RPMI8226 (cell line): ENCODE data around the gene FAM187B.
"Not testable (repeated sequence)": the region's sequence is repeated elsewhere in the genome, so short reads cannot be mapped to it uniquely, and the experiment has no call there.

ENCODE experiments used
- DNase-seq: peaks from one replicate; pipeline ENCODE4 v3.0.0-alpha.2; 2015

FAM187B gene

GRCh38 chr19:35261356-35262100 lies 33.0 kb upstream of the FAM187B start:
- DNase-seq, result no peak

- DNase-seq, result no peak
Measured at GRCh38 chr19:35260694-35261304, 32.3 kb upstream of the FAM187B start.

DNA sequence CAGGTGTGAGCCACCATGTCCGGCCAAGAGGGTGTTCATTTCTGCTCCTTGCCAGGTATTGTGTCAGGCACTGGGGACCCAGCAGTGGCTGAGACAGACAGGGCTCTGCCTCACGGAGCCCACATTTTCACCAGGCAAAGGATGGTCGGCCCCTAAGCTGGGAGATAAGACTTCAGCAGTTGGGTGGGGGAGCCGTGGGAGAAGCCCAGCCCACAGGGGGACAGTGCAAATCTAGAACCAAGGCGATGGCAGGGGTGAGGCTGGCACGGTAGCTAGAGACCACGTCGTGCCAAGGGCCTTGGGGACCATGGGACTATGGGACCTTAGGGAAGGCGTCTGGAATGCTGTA lies 28.5 kb upstream of the FAM187B start:
- DNase-seq, result no peak

DNA sequence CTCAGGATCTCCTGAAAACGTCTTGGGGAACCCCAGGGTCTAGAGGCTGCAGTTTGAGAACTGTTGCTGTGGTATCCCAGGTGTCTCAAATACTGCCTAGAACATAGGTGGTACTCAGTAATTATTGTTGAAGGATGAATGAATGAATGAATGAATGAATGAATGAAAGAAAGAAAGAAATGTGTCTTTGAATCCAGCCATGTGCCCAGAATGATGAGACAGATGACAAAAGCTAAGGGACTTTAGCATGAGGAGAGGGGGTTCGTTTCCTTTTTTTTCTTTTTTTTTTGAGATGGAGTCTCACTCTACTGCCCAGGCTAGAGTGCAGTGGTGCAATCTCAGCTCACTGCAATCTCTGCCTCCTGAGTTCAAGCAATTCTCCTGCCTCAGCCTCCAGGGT lies 28.0 kb upstream of the FAM187B start:
- DNase-seq, result no peak

DNA sequence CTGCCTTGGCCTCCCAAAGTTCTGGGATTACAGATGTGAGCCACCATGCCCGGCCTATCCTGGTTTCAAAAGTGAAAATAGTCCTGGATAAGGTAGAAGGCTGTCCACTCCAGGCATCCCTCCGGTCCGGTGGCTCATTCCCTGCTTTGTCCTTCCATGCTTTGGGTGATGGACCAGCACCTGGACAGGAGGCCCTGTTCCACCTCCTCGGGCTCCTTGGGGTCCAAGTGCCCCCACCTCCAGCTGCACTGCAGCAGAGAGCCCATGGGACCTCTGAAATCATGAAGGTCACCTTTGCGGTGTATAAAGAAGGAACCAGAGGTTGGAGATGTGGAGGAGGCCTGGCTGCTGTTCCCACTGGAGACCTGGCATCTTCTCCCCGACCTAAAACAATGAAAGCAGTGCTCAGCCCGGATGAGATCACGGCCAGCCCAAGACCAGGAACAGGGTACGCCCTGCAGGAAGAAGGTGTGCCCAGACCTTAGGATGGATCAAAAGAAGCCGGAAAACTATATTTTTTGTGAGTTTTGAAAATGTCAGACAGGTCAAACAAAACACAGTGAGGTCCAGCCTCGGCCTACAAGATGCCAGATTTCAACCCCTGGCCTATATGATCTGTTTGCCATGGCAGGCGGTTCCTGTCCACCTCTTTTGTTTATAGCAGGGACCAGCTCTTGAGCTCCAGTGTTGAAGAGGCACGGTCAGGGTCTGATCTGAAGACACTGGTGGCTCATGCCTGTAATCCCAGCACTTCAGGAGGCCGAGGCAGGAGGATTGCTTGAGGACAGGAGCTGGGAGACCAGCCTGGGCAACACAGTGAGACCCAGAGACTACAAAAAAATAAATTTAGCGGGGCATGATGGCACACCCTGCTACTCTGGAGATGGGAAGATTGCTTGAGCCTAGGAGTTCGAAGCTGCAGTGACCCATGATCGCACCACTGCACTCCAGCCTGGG lies 26.1 kb upstream of the FAM187B start:
- no peak for DNase-seq

DNA sequence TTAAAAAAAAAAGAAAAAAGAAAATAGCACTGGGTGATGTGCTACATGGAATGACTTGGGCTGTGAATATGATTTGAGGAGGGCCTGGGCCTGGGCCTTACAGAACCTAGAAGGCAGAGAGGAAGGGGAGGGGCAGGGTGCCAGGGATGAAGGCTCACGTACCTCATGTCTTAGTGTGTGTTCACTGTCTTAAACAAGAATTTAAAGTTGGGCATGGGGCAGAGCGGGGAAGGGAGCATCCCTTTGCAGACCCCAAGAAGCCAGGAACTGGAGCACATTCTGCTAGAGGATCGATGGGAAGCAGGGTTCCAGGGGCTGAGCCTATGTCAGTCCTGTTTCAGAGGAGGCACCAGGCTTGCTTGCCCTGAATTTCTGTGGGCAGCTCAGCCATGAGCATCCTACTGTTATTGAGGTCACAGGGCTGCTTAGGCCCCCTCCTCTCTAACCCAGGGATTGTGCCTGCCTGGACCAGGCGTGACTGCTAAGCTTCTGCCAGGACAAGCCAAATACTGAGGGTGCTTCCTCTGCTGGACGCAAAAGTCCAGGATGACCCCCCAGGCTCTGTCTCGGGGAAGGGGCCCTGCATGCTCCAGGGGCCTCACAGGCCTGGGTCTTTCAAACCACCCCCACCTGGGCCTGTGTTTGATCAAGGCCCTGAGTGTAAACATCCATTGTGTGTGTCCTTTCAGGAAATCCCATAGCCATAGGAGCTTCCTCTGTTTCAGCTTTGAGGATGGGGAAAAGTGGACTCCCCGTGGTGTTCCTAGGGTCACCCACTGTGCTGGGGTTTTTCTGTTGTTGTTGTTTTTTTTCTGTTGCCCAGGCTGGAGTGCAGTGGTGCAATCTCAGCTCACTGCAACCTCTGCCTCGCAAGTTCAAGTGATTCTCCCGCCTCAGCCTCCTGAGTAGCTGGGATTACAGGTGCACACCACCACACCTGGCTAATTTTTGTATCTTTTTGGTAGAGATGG lies 25.1 kb upstream of the FAM187B start:
- DNase-seq, result no peak

DNA sequence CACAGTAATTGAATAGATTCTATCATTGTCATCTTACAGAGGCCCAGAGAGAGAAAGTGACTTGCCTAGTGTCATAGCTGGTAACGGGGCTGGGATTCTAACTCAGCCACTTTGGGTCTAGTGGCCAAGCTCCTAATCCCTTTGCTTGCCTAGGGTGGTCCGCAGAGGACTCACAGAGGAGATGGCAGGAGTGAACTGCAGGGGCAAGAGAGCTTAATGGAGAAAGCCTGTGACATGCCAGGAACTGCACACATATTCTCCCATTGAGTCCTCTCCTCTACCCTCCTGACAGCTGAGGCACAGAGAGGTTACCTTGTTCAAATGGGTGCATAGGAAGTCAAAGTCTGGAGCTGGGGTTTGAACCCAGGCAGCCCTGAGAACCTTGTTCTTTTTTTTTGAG lies 22.9 kb upstream of the FAM187B start:
- DNase-seq, result no peak

DNA sequence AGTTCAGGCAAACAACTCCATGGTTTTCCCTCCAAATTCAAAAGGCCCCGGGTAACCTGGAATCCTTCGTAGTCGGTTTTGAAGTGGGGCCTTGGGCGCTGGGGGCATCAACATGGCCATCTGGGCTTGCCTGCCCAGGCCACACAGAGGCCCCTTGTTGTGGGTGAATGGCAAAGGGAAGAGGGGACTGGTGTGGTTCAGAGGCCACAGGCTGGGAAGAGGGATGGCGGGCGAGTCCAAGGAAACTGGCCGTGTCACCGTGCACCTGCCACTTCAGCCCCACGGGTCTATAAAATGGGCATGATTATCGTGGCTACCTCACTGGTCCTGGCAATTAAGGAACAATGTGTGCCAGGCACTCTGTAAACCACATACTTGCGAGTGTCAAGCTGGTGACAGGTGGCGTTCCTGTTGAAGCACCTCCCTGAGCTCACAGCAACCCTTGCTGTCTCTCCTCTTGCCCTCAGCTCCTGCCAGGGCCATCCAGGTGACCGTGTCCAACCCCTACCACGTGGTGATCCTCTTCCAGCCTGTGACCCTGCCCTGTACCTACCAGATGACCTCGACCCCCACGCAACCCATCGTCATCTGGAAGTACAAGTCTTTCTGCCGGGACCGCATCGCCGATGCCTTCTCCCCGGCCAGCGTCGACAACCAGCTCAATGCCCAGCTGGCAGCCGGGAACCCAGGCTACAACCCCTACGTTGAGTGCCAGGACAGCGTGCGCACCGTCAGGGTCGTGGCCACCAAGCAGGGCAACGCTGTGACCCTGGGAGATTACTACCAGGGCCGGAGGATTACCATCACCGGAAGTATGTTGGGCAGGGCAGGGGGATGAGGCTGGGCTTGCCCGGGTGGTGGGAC lies 21.5 kb upstream of the FAM187B start:
- no peak for DNase-seq

GRCh38 chr19:35249146-35249847 lies 20.8 kb upstream of the FAM187B start:
- no peak for DNase-seq

DNA sequence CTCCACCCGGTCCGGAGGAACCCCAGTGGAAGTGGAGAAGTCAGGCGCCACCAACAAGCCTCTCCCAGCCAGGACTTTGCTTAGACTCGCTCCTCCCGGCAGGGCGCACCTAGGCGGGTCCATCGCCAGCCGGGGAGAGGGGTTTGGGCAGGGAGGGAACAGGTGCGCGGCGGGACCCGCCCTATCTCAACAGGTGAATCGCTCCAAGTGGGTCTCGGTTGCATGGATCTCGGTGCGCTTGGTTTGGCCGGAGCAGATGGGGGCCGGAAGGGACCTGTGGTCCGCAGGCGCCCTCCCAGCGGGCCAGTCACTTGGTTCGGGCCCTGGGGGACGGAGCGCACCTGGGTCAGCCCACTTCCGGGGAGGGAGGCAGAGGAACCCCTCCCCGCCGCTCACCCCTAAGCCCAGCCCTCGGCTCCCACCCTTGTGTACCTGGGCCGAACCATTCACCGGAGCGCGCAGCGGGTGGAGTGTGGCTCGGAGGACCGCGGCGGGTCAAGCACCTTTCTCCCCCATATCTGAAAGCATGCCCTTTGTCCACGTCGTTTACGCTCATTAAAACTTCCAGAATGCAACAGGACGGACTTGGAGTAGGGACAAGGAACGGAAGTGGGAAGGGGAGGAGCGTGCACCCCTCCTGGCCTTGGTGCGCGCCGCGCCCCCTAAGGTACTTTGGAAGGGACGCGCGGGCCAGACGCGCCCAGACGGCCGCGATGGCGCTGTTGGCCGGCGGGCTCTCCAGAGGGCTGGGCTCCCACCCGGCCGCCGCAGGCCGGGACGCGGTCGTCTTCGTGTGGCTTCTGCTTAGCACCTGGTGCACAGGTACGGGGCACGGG lies 20.0 kb upstream of the FAM187B start, which contains the start of gene LSR:
TSS of gene LSR (plus strand) at position 693 of the 836 bp plus-strand sequence. CDS start at position 714, 21 bp downstream.
- DNase-seq, result peak; percentile 93

- DNase-seq, result peak; percentile 83
Measured at GRCh38 chr19:35247526-35248309, 19.2 kb upstream of the FAM187B start.

DNA sequence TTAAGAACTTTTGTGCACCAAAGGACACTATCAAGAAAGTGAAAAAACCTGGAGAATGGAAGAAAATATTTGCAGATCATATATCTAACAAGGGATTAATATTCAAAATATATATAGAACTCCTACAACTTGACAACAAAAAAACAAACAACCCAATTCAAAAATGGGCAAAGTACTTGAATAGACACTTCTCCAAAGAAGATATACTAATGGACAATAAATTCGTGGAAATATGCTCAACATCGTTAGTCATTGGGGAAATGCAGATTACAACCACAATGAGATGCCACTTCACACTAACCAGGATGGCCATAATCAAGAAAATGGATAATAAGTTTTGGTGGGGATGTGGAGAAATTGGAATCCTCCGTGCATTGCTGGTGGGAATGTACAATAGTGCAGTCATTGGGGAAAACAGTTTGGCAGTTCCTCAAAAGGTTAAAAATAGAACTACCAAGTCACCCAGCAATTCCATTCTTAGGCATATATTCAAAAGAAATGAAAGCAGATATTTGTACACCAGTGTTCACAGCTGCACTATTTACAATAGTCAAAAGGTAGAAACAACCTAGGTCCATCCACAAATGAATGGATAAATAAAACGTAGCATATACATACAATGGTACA lies 18.0 kb upstream of the FAM187B start:
- no peak for DNase-seq

DNA sequence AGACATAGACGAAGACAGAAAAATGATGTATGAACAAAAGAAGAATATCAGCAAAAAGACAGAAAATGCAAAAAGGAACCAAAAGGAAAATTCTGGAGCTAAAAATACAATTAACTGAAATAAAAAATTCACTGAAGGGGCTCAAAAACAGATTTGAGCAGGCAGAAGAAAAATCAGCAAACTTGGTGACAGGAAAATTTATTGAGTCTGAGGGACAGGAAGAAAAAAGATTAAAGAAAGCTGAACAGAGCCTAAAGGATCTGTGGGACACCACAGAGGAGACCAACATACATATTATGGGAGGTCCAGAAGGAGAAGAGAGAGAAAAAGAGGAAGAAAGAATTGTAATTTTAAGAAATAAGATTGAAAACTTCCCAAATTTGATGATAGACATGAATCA lies 12.9 kb upstream of the FAM187B start:
- no peak for DNase-seq

DNA sequence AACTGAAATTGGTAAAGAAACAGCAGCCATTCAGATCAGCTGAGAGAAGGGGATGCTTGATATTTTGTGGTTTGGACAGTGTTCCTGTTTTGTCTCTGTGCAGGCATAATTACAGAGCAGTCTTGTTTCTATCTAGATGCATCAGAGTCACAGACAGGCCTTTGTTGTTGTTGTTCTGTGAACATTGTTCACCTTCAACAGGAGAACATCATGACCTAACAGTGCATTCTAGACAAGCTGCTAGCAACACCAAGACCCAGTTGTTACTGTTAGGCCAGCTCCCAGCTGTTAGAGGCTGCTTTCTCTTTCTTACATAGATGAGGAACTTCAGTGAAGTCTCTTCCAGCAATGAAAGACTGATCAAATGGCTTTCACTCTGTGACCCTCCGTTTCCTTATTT lies 11.8 kb upstream of the FAM187B start:
- no peak for DNase-seq

DNA sequence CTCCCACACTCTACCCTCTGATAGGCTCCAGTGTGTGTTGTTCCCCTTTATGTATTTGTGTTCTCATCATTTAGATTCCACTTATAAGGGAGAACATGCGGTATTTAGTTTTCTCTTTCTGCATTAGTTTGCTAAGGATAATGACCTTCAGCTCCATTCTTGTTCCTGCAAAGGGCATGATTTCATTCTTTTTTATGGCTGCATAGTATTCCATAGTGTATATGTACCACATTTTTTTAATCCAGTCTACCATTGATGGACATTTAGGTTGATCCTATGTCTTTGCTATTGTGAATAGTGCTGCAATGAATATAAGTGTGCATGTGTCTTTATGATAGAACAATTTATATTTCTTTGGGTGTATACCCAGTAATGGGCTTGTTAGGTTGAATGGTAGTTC lies 11.1 kb upstream of the FAM187B start:
- DNase-seq, result not testable (repeated sequence)

- peak; percentile 27 for DNase-seq
Measured at GRCh38 chr19:35236638-35237400, 8.3 kb upstream of the FAM187B start.

- no peak for DNase-seq
Measured at GRCh38 chr19:35232912-35233311, 4.4 kb upstream of the FAM187B start.
